Right atrium auricular region (tissue), 2 donors: ENCODE results near the gene LNPEP. TPM values are rescaled to one million over a fixed set of nuclear protein-coding genes. Genes with fewer than 3 reads are reported as not detected.

ENCODE experiments used
- DNase-seq: peaks from one replicate; pipeline ENCODE4 v3.0.0-alpha.2; 2019; ENCODE audit warnings: low spot score
- H3K27ac ChIP-seq, 2 donors: fragments of 200-600 bp; sonication (generic); 1 replicate in 1 of 2; 2 replicates in 1 of 2; pipeline ENCODE4 v1.5.1; 2016 to 2019
- H3K27me3 ChIP-seq, 2 donors: fragments of 200-600 bp; sonication (generic); one replicate each; pipeline versions ENCODE4 v1.5.1 to v1.6.0; 2017 to 2019
- H3K36me3 ChIP-seq: fragments of 200-600 bp; sonication (generic); one replicate; pipeline ENCODE4 v1.5.1; 2016
- H3K4me1 ChIP-seq, 2 donors: fragments of 200-600 bp; sonication (generic); one replicate each; pipeline versions ENCODE4 v1.5.1 to v1.6.0; 2017 to 2019
- H3K4me3 ChIP-seq, 2 donors: fragments of 200-600 bp; sonication (generic); 1 replicate in 1 of 2; 2 replicates in 1 of 2; pipeline ENCODE4 v1.5.1; 2017 to 2019; ENCODE audit warnings: mild to moderate bottlenecking in 1 of 2, moderate library complexity in 1 of 2
- H3K9me3 ChIP-seq, 2 donors: fragments of 200-600 bp; sonication (generic); one replicate each; pipeline ENCODE4 v1.5.1; 2019
- CTCF ChIP-seq, 2 donors: fragments of 200-600 bp; sonication (generic); IDR thresholded peaks; one replicate each; pipeline ENCODE4 v1.5.1; 2019; ENCODE audit warnings: antibody characterized with exemption in 2 of 2
- total RNA-seq, 2 donors: library from RNA; depleted of rRNA; stranded (reverse); fragments of >200 nt; gene quantifications; one replicate each; pipeline ENCODE4 v1.1.0, GENCODE V29; 2016

LNPEP gene
- total RNA-seq, 2 donors from 2014 or later: 50.2 to 60.0 TPM

- no peaks in the 10 kb centered on the region for H3K4me1 ChIP-seq
- H3K27ac ChIP-seq: no peak overlapping the region
Observed at GRCh38 chr5:97056263-97056662, 120.4 kb downstream of the LNPEP start.

GRCh38 chr5:97062046-97062445 lies 126.2 kb downstream of the LNPEP start:
- Histone ChIP-seq H3K4me1 (no peaks in the 10 kb centered on the region), H3K9me3 (peaks cover 0 to 5% of the 10 kb centered on the region in 2 donors), H3K27me3 (no peaks in the 10 kb centered on the region), H3K4me3 (no peak overlapping the region), H3K27ac (no peak overlapping the region), H3K36me3 (no peaks in the 10 kb centered on the region)
- no peak for DNase-seq
- TF ChIP-seq CTCF (IDR thresholded peaks at IDR 0.05): no peak

More at GRCh38 chr5:97056263-97056662, 120.4 kb downstream of the LNPEP start:
- Histone ChIP-seq H3K36me3 (no peaks in the 10 kb centered on the region), H3K9me3 (peaks cover 0 to 5% of the 10 kb centered on the region in 2 donors), H3K4me3 (no peak overlapping the region), H3K27me3 (no peaks in the 10 kb centered on the region)
- no peak for DNase-seq
- TF ChIP-seq CTCF (IDR thresholded peaks at IDR 0.05): no peak

GRCh38 chr5:97063251-97063650 lies 127.4 kb downstream of the LNPEP start:
- no peaks in the 10 kb centered on the region for H3K36me3 ChIP-seq
- no peaks in the 10 kb centered on the region for H3K27me3 ChIP-seq
- no peak overlapping the region for H3K4me3 ChIP-seq
- no peak for TF ChIP-seq CTCF (IDR thresholded peaks at IDR 0.05)
- H3K4me1 ChIP-seq: no peaks in the 10 kb centered on the region
- no peak for DNase-seq
- no peak overlapping the region for H3K27ac ChIP-seq
- H3K9me3 ChIP-seq: peaks cover 0 to 5% of the 10 kb centered on the region in 2 donors

GRCh38 chr5:97065475-97065874 lies 129.6 kb downstream of the LNPEP start:
- Histone ChIP-seq H3K9me3 (no peaks in the 10 kb centered on the region), H3K36me3 (no peaks in the 10 kb centered on the region), H3K27ac (no peak overlapping the region), H3K4me1 (no peaks in the 10 kb centered on the region), H3K4me3 (no peak overlapping the region), H3K27me3 (no peaks in the 10 kb centered on the region)
- no peak for TF ChIP-seq CTCF (IDR thresholded peaks at IDR 0.05)
- DNase-seq: no peak

GRCh38 chr5:97067296-97067850 lies 131.5 kb downstream of the LNPEP start:
- no peaks in the 10 kb centered on the region for H3K36me3 ChIP-seq
- H3K4me3 ChIP-seq: no peak overlapping the region
- no peak for DNase-seq
- no peaks in the 10 kb centered on the region for H3K9me3 ChIP-seq
- no peak for TF ChIP-seq CTCF (IDR thresholded peaks at IDR 0.05)
- no peaks in the 10 kb centered on the region for H3K27me3 ChIP-seq
- H3K27ac ChIP-seq: no peak overlapping the region
- no peaks in the 10 kb centered on the region for H3K4me1 ChIP-seq

- Histone ChIP-seq H3K4me1 (no peaks in the 10 kb centered on the region), H3K27ac (no peak overlapping the region), H3K9me3 (no peaks in the 10 kb centered on the region), H3K27me3 (no peaks in the 10 kb centered on the region), H3K36me3 (no peaks in the 10 kb centered on the region), H3K4me3 (no peak overlapping the region)
- no peak for TF ChIP-seq CTCF (IDR thresholded peaks at IDR 0.05)
- no peak for DNase-seq
Observed at GRCh38 chr5:97070234-97070633, 134.4 kb downstream of the LNPEP start.
